ENCODE results near the gene WDFY4. TPM values are rescaled to one million over a fixed set of nuclear protein-coding genes. Genes with fewer than 3 reads are reported as not detected.

The WDFY4 gene
- total and polyA plus RNA-seq, 2 donors (not counting 3 experiments of a cell fraction or from before 2014, with no cell fraction given), result 10.1 to 10.2 TPM

DNA sequence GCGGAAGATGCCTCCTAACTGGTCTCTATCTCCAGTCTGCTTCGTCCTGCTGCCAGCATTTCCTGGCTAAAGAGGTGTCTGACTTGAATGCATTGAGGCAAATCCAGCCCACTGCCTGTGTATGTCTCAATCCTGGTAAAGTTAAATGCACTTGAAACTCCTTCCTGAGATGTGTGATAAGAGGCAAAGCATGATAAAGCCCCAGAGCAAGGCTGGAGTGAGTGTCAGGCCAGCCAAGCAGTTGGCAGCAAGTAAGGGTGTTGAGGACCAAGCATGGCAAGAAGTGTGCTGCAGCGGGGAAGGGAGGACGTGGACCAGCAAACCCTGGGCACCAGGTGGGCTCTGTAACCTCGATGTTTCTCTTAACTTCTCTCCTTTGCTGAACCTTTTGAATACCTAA is 225.9 kb downstream of the WDFY4 start:
- Histone ChIP-seq H3K36me3 (ENCODE audit: control insufficient read depth in 2 of 2, extremely low read depth in 1 of 2, insufficient read depth in 2 of 2, low read length in 2 of 2) (no peaks in the 10 kb centered on the region), H3K9me1 (replicated peaks; ENCODE audit: control insufficient read depth, extremely low read depth, insufficient read depth, low read length) (no peaks in the 10 kb centered on the region), H3K27me3 (ENCODE audit: control insufficient read depth in 2 of 2, insufficient read depth in 2 of 2, low read length in 2 of 2) (peaks cover under 1 to 8% of the 10 kb centered on the region in 2 experiments), H2AFZ (ENCODE audit: low read depth, low read length) (no peak overlapping the region), H3K4me1 (ENCODE audit: control insufficient read depth, extremely low read depth, insufficient read depth, low read length) (no peaks in the 10 kb centered on the region), H3K4me3 (replicated peaks in 1 of 3; ENCODE audit: insufficient read depth in 1 of 3, low read depth in 1 of 3, low read length in 3 of 3) (no peak overlapping the region), H3K4me2 (ENCODE audit: insufficient read depth, low read length) (no peak overlapping the region), H4K20me1 (replicated peaks; ENCODE audit: control insufficient read depth, extremely low read depth, insufficient read depth, low read length) (no peaks in the 10 kb centered on the region), H3K9ac (replicated peaks; ENCODE audit: extremely low read depth, insufficient read depth, low read length) (no peak overlapping the region), H3K79me2 (ENCODE audit: control insufficient read depth, insufficient read depth, low read length) (no peaks in the 10 kb centered on the region), H3K9me3 (replicated peaks; ENCODE audit: control insufficient read depth, insufficient read depth, low read length) (no peaks in the 10 kb centered on the region), H3K27ac (ENCODE audit: insufficient read depth, low read depth, low read length) (no peak overlapping the region)
- no TSS peak for BruUV-seq (replicated peaks)
- POLR2A ChIA-PET, result no interaction called here
- DNase-seq (ENCODE audit: low read depth, low spot score) (no peak), FAIRE-seq (no peak)
- TF ChIP-seq JUN (IDR thresholded peaks at IDR 0.05; ENCODE audit: borderline replicate concordance, insufficient read depth, insufficient read length, low read depth) (no peak), POLR2AphosphoS5 (IDR thresholded peaks at IDR 0.05; ENCODE audit: insufficient read depth, low read depth, low read length) (no peak), GATA2 (IDR thresholded peaks at IDR 0.05; ENCODE audit: insufficient read depth, insufficient read length, low read depth, low read length) (no peak), FOS (IDR thresholded peaks at IDR 0.05; ENCODE audit: borderline replicate concordance, insufficient read depth, low read length) (no peak), EZH2 (IDR thresholded peaks at IDR 0.05; ENCODE audit: borderline replicate concordance, low read depth, low read length, severe bottlenecking) (no peak), CTCF (IDR thresholded peaks at IDR 0.05; ENCODE audit: extremely low read depth in 1 of 2, insufficient read depth in 1 of 2, low read depth in 1 of 2, low read length in 2 of 2) (no peak), MYC (IDR thresholded peaks at IDR 0.05; ENCODE audit: low read depth, low read length) (no peak)
- CTCF ChIA-PET, result no interaction called here
- intact Hi-C loops (cut with micrococcal nuclease) (no loop called here), dilution Hi-C loops (cut with MboI; ENCODE audit: extremely low pct_ligation_motif_present, low sequenced_read_pairs) (no loop called here)
